Sigmoid colon (tissue), 4 donors: ENCODE measurements around the gene ABCC1.

Experiments used
- EP300 ChIP-seq, 4 donors: sonication (generic); formaldehyde crosslinking; IDR thresholded peaks; one replicate each; pipeline ENCODE4 v1.6.1; 2017; ENCODE audit warnings: antibody characterized with exemption in 4 of 4
- POLR2A ChIP-seq, 2 donors: fragments of 450-650 bp; IDR thresholded peaks; one replicate each; pipeline ENCODE4 v1.6.1; 2016; ENCODE audit warnings: antibody characterized with exemption in 2 of 2, mild to moderate bottlenecking in 2 of 2, moderate library complexity in 2 of 2
- TF ChIP-seq, protein P1 (sequence below), 4 experiments: fragments of 450-650 bp in 3 of 4; fragments of 200-600 bp in 1 of 4; IDR thresholded peaks; one replicate each; pipeline ENCODE4 v1.5.1; 2016 to 2019; ENCODE audit warnings: antibody characterized with exemption in 4 of 4, mild to moderate bottlenecking in 3 of 4, moderate library complexity in 2 of 4

DNA sequence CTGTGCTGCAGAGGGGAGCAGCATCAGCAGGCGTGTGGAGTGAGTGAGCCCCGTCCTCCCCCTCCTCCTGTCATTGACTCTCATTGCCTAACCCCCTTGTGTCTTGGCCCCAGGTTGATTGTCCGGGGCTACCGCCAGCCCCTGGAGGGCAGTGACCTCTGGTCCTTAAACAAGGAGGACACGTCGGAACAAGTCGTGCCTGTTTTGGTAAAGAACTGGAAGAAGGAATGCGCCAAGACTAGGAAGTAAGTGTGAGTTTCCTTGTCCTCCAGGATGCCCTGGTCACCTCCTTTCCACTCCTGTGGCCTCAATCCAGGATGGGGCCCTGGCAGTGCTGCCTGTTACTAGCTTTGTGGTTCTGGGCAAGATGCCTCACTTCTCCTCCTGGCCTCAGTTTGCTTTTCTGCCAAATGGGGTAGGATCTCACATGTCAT is 87.0 kb downstream of the ABCC1 start:
- TF ChIP-seq, protein P1, sequence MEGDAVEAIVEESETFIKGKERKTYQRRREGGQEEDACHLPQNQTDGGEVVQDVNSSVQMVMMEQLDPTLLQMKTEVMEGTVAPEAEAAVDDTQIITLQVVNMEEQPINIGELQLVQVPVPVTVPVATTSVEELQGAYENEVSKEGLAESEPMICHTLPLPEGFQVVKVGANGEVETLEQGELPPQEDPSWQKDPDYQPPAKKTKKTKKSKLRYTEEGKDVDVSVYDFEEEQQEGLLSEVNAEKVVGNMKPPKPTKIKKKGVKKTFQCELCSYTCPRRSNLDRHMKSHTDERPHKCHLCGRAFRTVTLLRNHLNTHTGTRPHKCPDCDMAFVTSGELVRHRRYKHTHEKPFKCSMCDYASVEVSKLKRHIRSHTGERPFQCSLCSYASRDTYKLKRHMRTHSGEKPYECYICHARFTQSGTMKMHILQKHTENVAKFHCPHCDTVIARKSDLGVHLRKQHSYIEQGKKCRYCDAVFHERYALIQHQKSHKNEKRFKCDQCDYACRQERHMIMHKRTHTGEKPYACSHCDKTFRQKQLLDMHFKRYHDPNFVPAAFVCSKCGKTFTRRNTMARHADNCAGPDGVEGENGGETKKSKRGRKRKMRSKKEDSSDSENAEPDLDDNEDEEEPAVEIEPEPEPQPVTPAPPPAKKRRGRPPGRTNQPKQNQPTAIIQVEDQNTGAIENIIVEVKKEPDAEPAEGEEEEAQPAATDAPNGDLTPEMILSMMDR (IDR thresholded peaks at IDR 0.05): no peak
- TF ChIP-seq EP300 (IDR thresholded peaks at IDR 0.05) (no peak), POLR2A (IDR thresholded peaks at IDR 0.05) (no peak)
